SU-DHL-6 (cell line): Measurements from ENCODE around the gene MS4A1.

Experiments
- H2AFZ ChIP-seq: fragments of 200-600 bp; sonication (generic); 2 replicates; pipeline ENCODE4 v1.6.1; 2014; ENCODE audit warnings: low read depth, mild to moderate bottlenecking, moderate library complexity, mixed read lengths, antibody characterized with exemption, low read length; ENCODE audit not compliant: severe bottlenecking
- H3F3A ChIP-seq: fragments of 200-600 bp; shearing (Covaris generic); 2 replicates; pipeline ENCODE4 v1.6.0; 2016; ENCODE audit warnings: antibody characterized with exemption, mild to moderate bottlenecking; ENCODE audit not compliant: insufficient read depth
- H3K27ac ChIP-seq: fragments of 200-600 bp; sonication (generic); 2 replicates; pipeline ENCODE4 v1.5.1; 2016; ENCODE audit warnings: low read depth, mild to moderate bottlenecking, low read length, moderate library complexity, mixed read lengths
- H3K27me3 ChIP-seq: fragments of 200-600 bp; sonication (generic), shearing (Covaris generic); 2 replicates; pipeline ENCODE4 v1.6.0; 2014; ENCODE audit warnings: mild to moderate bottlenecking, low read length
- H3K36me3 ChIP-seq: fragments of 200-600 bp; sonication (generic); 2 replicates; pipeline ENCODE4 v1.6.1; 2014; ENCODE audit warnings: mild to moderate bottlenecking, low read length, mixed read lengths
- H3K4me2 ChIP-seq: fragments of 300-600, 200-600 bp; shearing (Covaris generic), sonication (generic); 2 replicates; pipeline ENCODE4 v1.6.0; 2014; ENCODE audit warnings: low read length, low read depth, mild to moderate bottlenecking; ENCODE audit not compliant: poor library complexity, severe bottlenecking
- H3K4me3 ChIP-seq: fragments of 200-600 bp; sonication (generic); 2 replicates; pipeline ENCODE4 v1.5.1; 2014; ENCODE audit warnings: antibody characterized with exemption, low read length, mild to moderate bottlenecking, mixed read lengths; ENCODE audit not compliant: insufficient read depth, poor library complexity, severe bottlenecking
- H3K79me2 ChIP-seq: fragments of 200-600 bp; sonication (generic); 2 replicates; pipeline ENCODE4 v1.6.1; 2014; ENCODE audit warnings: mild to moderate bottlenecking, low read length, moderate library complexity; ENCODE audit not compliant: insufficient read depth
- H3K9ac ChIP-seq: fragments of 200-600 bp; sonication (generic); 2 replicates; pipeline ENCODE4 v1.7.0; 2014; ENCODE audit warnings: mild to moderate bottlenecking, low read length
- H3K9me2 ChIP-seq: fragments of 200-600 bp; sonication (generic); replicated peaks from 2 replicates; pipeline ENCODE4 v1.6.1; 2014; ENCODE audit warnings: low read length; ENCODE audit not compliant: insufficient read depth
- H3K9me3 ChIP-seq: fragments of 200-600 bp; sonication (generic); 2 replicates; pipeline ENCODE4 v1.6.1; 2014; ENCODE audit warnings: low read length, mixed read lengths; ENCODE audit not compliant: insufficient read depth
- H4K20me1 ChIP-seq: fragments of 200-600 bp; sonication (generic); 2 replicates; pipeline ENCODE4 v1.6.1; 2014; ENCODE audit warnings: low read depth, mild to moderate bottlenecking, antibody characterized with exemption, low read length, moderate library complexity, mixed read lengths
- CTCF ChIP-seq: fragments of 200-600 bp; sonication (generic); IDR thresholded peaks from one replicate; pipeline ENCODE4 v1.5.1; 2017; ENCODE audit warnings: antibody characterized with exemption, mild to moderate bottlenecking, low read length, moderate library complexity; ENCODE audit not compliant: insufficient read depth, poor library complexity, severe bottlenecking
- EZH2phosphoT487 ChIP-seq: fragments of 200-600 bp; sonication (generic), shearing (Covaris generic); conservative IDR thresholded peaks from 2 replicates; pipeline ENCODE4 v1.6.1; 2018; ENCODE audit warnings: mild to moderate bottlenecking, antibody characterized with exemption, low read length, moderate library complexity, mixed read lengths

Gene MS4A1

GRCh38 chr11:60492488-60493009 lies 36.9 kb downstream of the MS4A1 start, which contains the start of gene MS4A12:
Gene MS4A12 (plus strand): TSS chr11:60492778. CDS start chr11:60497319, 4,541 bp downstream.
- H3K27me3 ChIP-seq: no peaks in the 10 kb centered on the region
- no peaks in the 10 kb centered on the region for H3K9me3 ChIP-seq
- TF ChIP-seq CTCF: no peak
- TF ChIP-seq EZH2phosphoT487: no peak
- no peaks in the 10 kb centered on the region for H4K20me1 ChIP-seq
- H3K4me3 ChIP-seq: no peak within 1 kb of the TSS
- H3K36me3 ChIP-seq: no peaks in the 10 kb centered on the region
- H2AFZ ChIP-seq: no peak within 1 kb of the TSS
- no peak within 1 kb of the TSS for H3K4me2 ChIP-seq
- H3K9me2 ChIP-seq: no peaks in the 10 kb centered on the region
- H3F3A ChIP-seq: peaks cover under 1% of the 10 kb centered on the region; the same call in 1 of the 2 replicates
- H3K79me2 ChIP-seq: no peaks in the 10 kb centered on the region
- H3K9ac ChIP-seq: no peak within 1 kb of the TSS
- H3K27ac ChIP-seq: no peak within 1 kb of the TSS

DNA sequence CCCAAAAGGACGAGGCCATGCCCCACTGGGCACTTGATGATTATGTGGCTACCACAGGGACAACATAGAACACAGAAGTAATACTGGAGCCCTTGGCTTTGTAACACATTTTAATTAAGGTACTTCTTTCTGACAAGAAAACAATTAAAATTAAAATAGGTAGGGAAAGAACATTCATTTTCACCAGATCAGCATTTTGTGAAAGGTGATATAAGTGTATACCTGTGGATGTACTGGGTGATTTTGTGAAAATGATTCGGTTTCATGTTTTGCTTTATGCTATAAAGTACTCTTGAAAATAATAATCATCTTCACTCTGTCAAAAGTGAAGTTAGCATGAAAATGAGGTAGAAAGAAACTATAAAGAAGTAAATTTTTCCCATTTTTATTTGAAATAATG lies 37.8 kb downstream of the MS4A1 start:
- no peaks in the 10 kb centered on the region for H3K9me3 ChIP-seq
- no peaks in the 10 kb centered on the region for H4K20me1 ChIP-seq
- peaks cover 10% of the 10 kb centered on the region for H3F3A ChIP-seq
- H3K4me2 ChIP-seq: no peak overlapping the region
- no peak for TF ChIP-seq CTCF
- no peak for TF ChIP-seq EZH2phosphoT487
- no peaks in the 10 kb centered on the region for H3K9me2 ChIP-seq
- H3K36me3 ChIP-seq: no peaks in the 10 kb centered on the region
- H2AFZ ChIP-seq: no peak overlapping the region
- H3K79me2 ChIP-seq: no peaks in the 10 kb centered on the region
- no peak overlapping the region for H3K9ac ChIP-seq
- H3K4me3 ChIP-seq: no peak overlapping the region
- H3K27ac ChIP-seq: no peak overlapping the region
- no peaks in the 10 kb centered on the region for H3K27me3 ChIP-seq

DNA sequence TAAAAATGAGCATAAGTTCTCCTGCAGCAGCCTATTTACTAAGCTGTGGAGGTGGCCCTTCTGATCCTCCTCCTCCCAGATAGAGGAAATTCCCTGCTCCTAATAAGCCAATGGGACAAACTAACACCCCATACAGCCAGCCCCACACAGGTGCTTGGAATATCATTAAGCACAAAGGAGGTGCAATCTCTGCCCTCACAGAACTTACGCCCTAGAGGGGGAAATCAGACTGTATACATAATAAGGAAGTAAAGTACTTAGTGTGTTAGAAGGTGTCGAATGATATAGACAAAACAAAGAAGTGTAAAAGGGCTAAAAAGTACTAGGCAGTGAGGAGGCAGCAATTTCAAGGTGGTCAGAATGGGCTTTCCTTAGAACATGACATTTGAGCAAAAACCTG lies 42.8 kb downstream of the MS4A1 start:
- peak overlapping the region; percentile 60 for H2AFZ ChIP-seq
- H3K9me2 ChIP-seq: no peaks in the 10 kb centered on the region
- peak overlapping the region; percentile 71 for H3K4me2 ChIP-seq
- H3K27me3 ChIP-seq: no peaks in the 10 kb centered on the region
- no peaks in the 10 kb centered on the region for H3K9me3 ChIP-seq
- H3F3A ChIP-seq: peaks cover 22% of the 10 kb centered on the region
- peak overlapping the region; percentile 46 for H3K9ac ChIP-seq
- H3K79me2 ChIP-seq: no peaks in the 10 kb centered on the region
- H4K20me1 ChIP-seq: no peaks in the 10 kb centered on the region
- TF ChIP-seq EZH2phosphoT487 (no peak), CTCF (no peak)
- H3K36me3 ChIP-seq: no peaks in the 10 kb centered on the region
- peak overlapping the region; percentile 15 for H3K4me3 ChIP-seq
- H3K27ac ChIP-seq: peak overlapping the region; percentile 97
